Pancreas (tissue), 10 donors: ENCODE results near the gene TNRC18. TPM values are rescaled to one million over a fixed set of nuclear protein-coding genes. Genes with fewer than 3 reads are reported as not detected.
A peak's percentile ranks its signal among the peaks of the same experiment; 100 is the strongest.

ENCODE experiments used
- ATAC-seq, 4 donors: fragments of 200-7000 bp; cut with Tn5 transposase; one replicate each; pipeline versions ENCODE4 v1.8.0 to v1.9.1; 2020; ENCODE audit warnings: mild to moderate bottlenecking in 4 of 4, moderate library complexity in 4 of 4
- DNase-seq, 6 donors: peaks; one replicate each; pipeline ENCODE4 v3.0.0-alpha.2; 2020
- FAIRE-seq: peaks from 2 replicates; lab custom pipeline; 2012; peaks lifted over from hg19 to GRCh38; lab: Jason Lieb, UNC
- H3K27ac ChIP-seq, 4 donors: fragments of 200-600 bp; sonication (generic); 1 replicate in 3 of 4; 2 replicates in 1 of 4; pipeline versions ENCODE4 v1.5.0 to v1.8.0; 2020
- H3K27me3 ChIP-seq, 4 donors: fragments of 200-600 bp; one replicate each; pipeline ENCODE4 v1.8.0; 2021
- H3K36me3 ChIP-seq, 3 donors: fragments of 200-600 bp; sonication (generic) in 1 of 3; one replicate each; pipeline versions ENCODE4 v1.5.0 to v1.8.0; 2020 to 2021
- H3K4me1 ChIP-seq, 3 donors: fragments of 200-600 bp; one replicate each; pipeline ENCODE4 v1.8.0; 2021
- H3K4me3 ChIP-seq, 4 donors: fragments of 200-600 bp; sonication (generic) in 2 of 4; one replicate each; pipeline versions ENCODE4 v1.5.0 to v1.8.0; 2020 to 2021
- H3K9me3 ChIP-seq, 4 donors: fragments of 200-600 bp; one replicate each; pipeline ENCODE4 v1.8.0; 2021
- CTCF ChIP-seq, 4 donors: fragments of 200-600 bp; sonication (generic) in 3 of 4; IDR thresholded peaks; one replicate each; pipeline versions ENCODE4 v1.5.0 to v1.8.0; 2021; ENCODE audit warnings: antibody characterized with exemption in 4 of 4
- WGBS, 2 donors: extraction: QIAGEN DNeasy Blood & Tissue Kit; methylation state at CpG; one replicate each; pipeline ENCODE4 v1.1.7; 2013; 5-methylcytosine and 5-hydroxymethylcytosine counted together
- intact Hi-C, 3 donors: fragments of 100-400 bp; cut with DNase I; formaldehyde crosslinking; loops; one replicate each; pipeline versions ENCODE4 v1.11.1 to v1.14.2; 2022
- polyA plus RNA-seq, 2 donors: library from polyadenylated mRNA; stranded (reverse); fragments of 200-250 nt; gene quantifications; one replicate each; pipeline ENCODE4 v1.2.3, GENCODE V29; 2013
- total RNA-seq, 6 donors: library from RNA; stranded (reverse); fragmentation: NEBNext Ultra II Directional in 4 of 6; extraction: Animal tissue kit (Norgen Biotek cat#: 25700) in 4 of 6; gene quantifications; one replicate each; pipeline versions ENCODE4 v1.2.1 to v1.2.4, GENCODE V29; 2021 to 2023
- donor health status: healthy with polysubstance abuse.
- donor health status: DM: no; HTN: no; CAD: no; lungs with moderate emphysema.
- donor health status: DM: no; HTN: no; CAD: no.
- donor health status: control.
- donor health status: control.
- donor health status: Bipolar disorder and iron deficiency.
- donor health status: DM: yes; HTN: yes; CAD: no.
- donor health status: DM: no; HTN: no; CAD: no.
- donor health status: DM: no; HTN: no; CAD: no.
- donor health status: DM: yes; HTN: yes; CAD: no.

TNRC18 gene
- total and polyA plus RNA-seq, 8 donors: 30.1 to 80.6 (median 36.9) TPM

GRCh38 chr7:5462216-5462615 is 38.6 kb upstream of the TNRC18 start:
- no peaks in the 10 kb centered on the region for H3K27me3 ChIP-seq
- no peaks in the 10 kb centered on the region for H3K9me3 ChIP-seq
- no peaks in the 10 kb centered on the region for H3K36me3 ChIP-seq
- 89% methylated on average over 10 of the region's 10 CpGs for WGBS, 2 donors
- FAIRE-seq (no peak), DNase-seq (no peak), ATAC-seq (no peak)
- no peak overlapping the region for H3K4me3 ChIP-seq
- H3K27ac ChIP-seq: no peak overlapping the region
- TF ChIP-seq CTCF (IDR thresholded peaks at IDR 0.05): no peak
- H3K4me1 ChIP-seq: no peaks in the 10 kb centered on the region
- intact Hi-C loops: no loop called here

- H3K4me1 ChIP-seq: no peaks in the 10 kb centered on the region
- H3K27ac ChIP-seq: no peak overlapping the region
- no peak overlapping the region for H3K4me3 ChIP-seq
- no peaks in the 10 kb centered on the region for H3K9me3 ChIP-seq
- 70 to 75% methylated on average over 8 to 9 of the region's 9 CpGs for WGBS, 2 donors
- no peaks in the 10 kb centered on the region for H3K36me3 ChIP-seq
- FAIRE-seq: no peak
- no peak for TF ChIP-seq CTCF (IDR thresholded peaks at IDR 0.05)
- intact Hi-C loops: loop anchor here in 2 of 3 donors (10.0 kb wide), 2 partner anchors 84 to 94 kb away; no protein-coding TSS in a partner anchor
- ATAC-seq: no peak
- DNase-seq: no peak
- no peaks in the 10 kb centered on the region for H3K27me3 ChIP-seq
Measured at GRCh38 chr7:5458921-5459480, 35.4 kb upstream of the TNRC18 start.

GRCh38 chr7:5457245-5457735 is 33.7 kb upstream of the TNRC18 start:
- peak overlapping the region; percentile 15 to 75 (median 62) for H3K27ac ChIP-seq
- TF ChIP-seq CTCF (IDR thresholded peaks at IDR 0.05): no peak
- intact Hi-C loops: loop anchor here in 2 of 3 donors (10.0 kb wide), 2 partner anchors 82 to 92 kb away; no protein-coding TSS in a partner anchor

GRCh38 chr7:5456409-5456808 is 32.8 kb upstream of the TNRC18 start:
- Histone ChIP-seq H3K27ac (no peak overlapping the region), H3K27me3 (no peaks in the 10 kb centered on the region), H3K4me1 (no peaks in the 10 kb centered on the region), H3K36me3 (no peaks in the 10 kb centered on the region), H3K4me3 (no peak overlapping the region), H3K9me3 (no peaks in the 10 kb centered on the region)
- FAIRE-seq: no peak
- intact Hi-C loops: loop anchor here in 2 of 3 donors (10.0 kb wide), 2 partner anchors 82 to 92 kb away; no protein-coding TSS in a partner anchor
- DNase-seq: no peak
- WGBS, 2 donors: 96 to 97% methylated on average over 4 of the region's 4 CpGs
- no peak for ATAC-seq
- TF ChIP-seq CTCF (IDR thresholded peaks at IDR 0.05): no peak

More at GRCh38 chr7:5457245-5457735, 33.7 kb upstream of the TNRC18 start:
- H3K27me3 ChIP-seq: no peaks in the 10 kb centered on the region
- no peak for FAIRE-seq
- WGBS, 2 donors: 81 to 84% methylated on average over 4 of the region's 4 CpGs
- H3K36me3 ChIP-seq: no peaks in the 10 kb centered on the region
- ATAC-seq: peak in 2 of 4 donors; percentile 7 to 22
- H3K4me3 ChIP-seq: no peak overlapping the region
- no peak for DNase-seq
- H3K9me3 ChIP-seq: no peaks in the 10 kb centered on the region
- no peaks in the 10 kb centered on the region for H3K4me1 ChIP-seq
